Liver (tissue), 10 donors: Measurements from ENCODE around the gene SBF2. TPM values are rescaled to one million over a fixed set of nuclear protein-coding genes. Genes with fewer than 3 reads are reported as not detected.

ENCODE experiments used
- DNase-seq: peaks from one replicate; pipeline ENCODE4 v3.0.0-alpha.2; 2017; ENCODE audit warnings: low spot score
- H3K27ac ChIP-seq, 2 donors: one replicate each; pipeline ENCODE4 v1.7.0; 2013; ENCODE audit warnings: inconsistent platforms in 2 of 2, low read length in 2 of 2, control low read depth in 1 of 2, low read depth in 1 of 2, mild to moderate bottlenecking in 1 of 2
- H3K27me3 ChIP-seq, 4 donors: one replicate each; pipeline versions ENCODE4 v1.6.1 to v1.7.0; 2013; ENCODE audit warnings: low read length in 3 of 4, inconsistent platforms in 1 of 4, mild to moderate bottlenecking in 1 of 4, moderate library complexity in 1 of 4; ENCODE audit not compliant: control insufficient read depth in 4 of 4, insufficient read depth in 4 of 4
- H3K36me3 ChIP-seq, 4 donors: one replicate each; pipeline versions ENCODE4 v1.6.1 to v1.7.0; 2013; ENCODE audit warnings: low read length in 3 of 4, mild to moderate bottlenecking in 3 of 4, low read depth in 1 of 4, moderate library complexity in 1 of 4; ENCODE audit not compliant: control insufficient read depth in 4 of 4, insufficient read depth in 3 of 4
- H3K4me1 ChIP-seq, 4 donors: one replicate each; pipeline versions ENCODE4 v1.6.1 to v1.7.0; 2013; ENCODE audit warnings: low read length in 3 of 4, mild to moderate bottlenecking in 3 of 4, moderate library complexity in 1 of 4; ENCODE audit not compliant: control insufficient read depth in 4 of 4, insufficient read depth in 4 of 4
- H3K4me3 ChIP-seq, 3 donors: one replicate each; pipeline versions ENCODE4 v1.6.1 to v1.7.0; 2013; ENCODE audit warnings: low read length in 3 of 3, control low read depth in 1 of 3, low read depth in 1 of 3, mild to moderate bottlenecking in 1 of 3
- H3K9ac ChIP-seq, 2 donors: one replicate each; pipeline ENCODE4 v1.7.0; 2013; ENCODE audit warnings: low read length in 2 of 2, mild to moderate bottlenecking in 2 of 2, moderate library complexity in 2 of 2, control low read depth in 1 of 2, low read depth in 1 of 2
- H3K9me3 ChIP-seq, 4 donors: one replicate each; pipeline versions ENCODE4 v1.6.1 to v1.7.0; 2013; ENCODE audit warnings: low read length in 3 of 4; ENCODE audit not compliant: control insufficient read depth in 4 of 4
- CTCF ChIP-seq: fragments of 150-350 bp; IDR thresholded peaks from 2 replicates; pipeline ENCODE4 v1.5.1; 2017; ENCODE audit warnings: improper control_type of control experiment, low read depth, low read length; ENCODE audit not compliant: missing input control
- FOXA1 ChIP-seq: IDR thresholded peaks from 2 replicates; pipeline ENCODE4 v1.6.1; 2016; ENCODE audit warnings: antibody characterized with exemption
- FOXA2 ChIP-seq: IDR thresholded peaks from 2 replicates; pipeline ENCODE4 v1.6.1; 2016; ENCODE audit warnings: antibody characterized with exemption
- GABPA ChIP-seq, 2 donors: IDR thresholded peaks in 1 of 2; conservative IDR thresholded peaks in 1 of 2; 2 replicates each; pipeline ENCODE4 v1.6.1; 2016; ENCODE audit warnings: antibody characterized with exemption in 2 of 2, mild to moderate bottlenecking in 1 of 2, moderate library complexity in 1 of 2
- HNF4A ChIP-seq, 2 donors: conservative IDR thresholded peaks; 2 replicates each; pipeline ENCODE4 v1.6.1; 2016; ENCODE audit warnings: antibody characterized with exemption in 2 of 2, mild to moderate bottlenecking in 2 of 2
- JUND ChIP-seq, 2 donors: IDR thresholded peaks; 2 replicates each; pipeline ENCODE4 v1.6.1; 2016; ENCODE audit warnings: antibody characterized with exemption in 2 of 2
- MAX ChIP-seq: IDR thresholded peaks from 2 replicates; pipeline ENCODE4 v1.6.1; 2016; ENCODE audit warnings: antibody characterized with exemption
- NR2F2 ChIP-seq: IDR thresholded peaks from 2 replicates; pipeline ENCODE4 v1.6.1; 2016; ENCODE audit warnings: antibody characterized with exemption
- RAD21 ChIP-seq, 2 donors: IDR thresholded peaks; 2 replicates each; pipeline ENCODE4 v1.6.1; 2016; ENCODE audit warnings: antibody characterized with exemption in 2 of 2, mild to moderate bottlenecking in 2 of 2
- REST ChIP-seq: IDR thresholded peaks from 2 replicates; pipeline ENCODE4 v1.6.1; 2016; ENCODE audit warnings: antibody characterized with exemption, mild to moderate bottlenecking
- TAF1 ChIP-seq: conservative IDR thresholded peaks from 2 replicates; pipeline ENCODE4 v1.6.1; 2016; ENCODE audit warnings: antibody characterized with exemption, mild to moderate bottlenecking
- YY1 ChIP-seq: IDR thresholded peaks from 2 replicates; pipeline ENCODE4 v1.6.1; 2016; ENCODE audit warnings: antibody characterized with exemption, mild to moderate bottlenecking
- WGBS: extraction: QIAGEN DNeasy Blood & Tissue Kit; methylation state at CpG from one replicate; pipeline ENCODE4 v1.1.7; 2013; 5-methylcytosine and 5-hydroxymethylcytosine counted together
- polyA plus RNA-seq, 2 donors: library from polyadenylated mRNA; stranded (reverse) in 1 of 2; unstranded in 1 of 2; fragments of 200-250 nt in 1 of 2; fragments of >200 nt in 1 of 2; fragmentation: Nextera tagmentation in 1 of 2; extraction: Ambion mirVana in 1 of 2; gene quantifications; one replicate each; pipeline versions ENCODE4 v1.2.1 to v1.2.3, GENCODE V29; 2013 to 2015
- small RNA-seq: library from RNA; depleted of rRNA; stranded (forward); fragments of <200 nt; gene quantifications from one replicate; pipeline ENCODE3, GENCODE V24; 2014
- total RNA-seq, 2 donors: library from RNA; depleted of rRNA; stranded (reverse); fragments of >200 nt; gene quantifications; one replicate each; pipeline ENCODE4 v1.2.3, GENCODE V29; 2014
- donor health status: healthy.
- donor health status: healthy.
- donor health status: healthy.
- donor health status: healthy.
- donor health status: healthy.

SBF2 gene
- total and polyA plus RNA-seq, 4 donors = 7.5 to 31.3 (median 14.7) TPM

GRCh38 chr11:9731256-9731655 is 562.8 kb downstream of the SBF2 start:
- Histone ChIP-seq H3K36me3 (peaks cover 0 to 11% (median 5%) of the 10 kb centered on the region in 4 donors), H3K27ac (no peak overlapping the region), H3K9me3 (no peaks in the 10 kb centered on the region), H3K4me1 (no peaks in the 10 kb centered on the region), H3K4me3 (no peak overlapping the region), H3K27me3 (no peaks in the 10 kb centered on the region), H3K9ac (no peak overlapping the region)
- no peak for DNase-seq
- no peak for TF ChIP-seq CTCF
- no peak for TF ChIP-seq GABPA (IDR thresholded peaks at IDR 0.05 in 1 of 2, conservative IDR thresholded peaks at IDR 0.05 in 1 of 2)
- TF ChIP-seq YY1 = no peak
- TF ChIP-seq HNF4A (conservative IDR thresholded peaks at IDR 0.05) = no peak
- TF ChIP-seq REST = no peak
- no peak for TF ChIP-seq FOXA1
- TF ChIP-seq JUND (IDR thresholded peaks at IDR 0.05) = no peak
- TF ChIP-seq TAF1 = no peak
- TF ChIP-seq FOXA2 = no peak
- TF ChIP-seq MAX = no peak
- TF ChIP-seq NR2F2 = no peak
- TF ChIP-seq RAD21 (IDR thresholded peaks at IDR 0.05) = no peak
- WGBS = 94% methylated on average over 1 of the region's 1 CpG

Small RNAs within 50 kb of the gene (small RNA-seq; reads per million reads assigned to genes)
- gene AC080023.2 (not detected), gene RNU7-28P (not detected)

Other genes with a start within 250 kb of the SBF2 start
- gene ADM, start 10.9 kb upstream of the SBF2 start, total RNA-seq = 10 to 100 TPM; 12.8 to 32.6 TPM
- gene ADM, start 10.9 kb upstream of the SBF2 start, polyA plus RNA-seq = 10 to 100 TPM in 1 of 2 donors, 1 to 10 TPM in 1; 9.7 to 33.1 TPM
- gene AMPD3, start 161.0 kb upstream of the SBF2 start, total RNA-seq = 1 to 10 TPM; 1.3 to 7.4 TPM
- gene AMPD3, start 161.0 kb upstream of the SBF2 start, polyA plus RNA-seq = under 1 TPM; 0.40 to 0.89 TPM
- gene RNF141, start 247.0 kb upstream of the SBF2 start, total RNA-seq = 10 to 100 TPM; 14.3 to 14.6 TPM
- 10 to 100 TPM in 1 of 2 donors, 1 to 10 TPM in 1; 6.9 to 11.7 TPM for gene RNF141, start 247.0 kb upstream of the SBF2 start, polyA plus RNA-seq